GM23338 (cell line): Measurements from ENCODE around the gene GGT6.

Experiments used
- CREB1 ChIP-seq: fragments of 250-450 bp; sonication (Bioruptor Pico); IDR thresholded peaks from 2 replicates; pipeline ENCODE4 v1.5.0; 2020; ENCODE audit warnings: low read depth, mild to moderate bottlenecking, moderate library complexity
- CTCF ChIP-seq, 2 experiments: fragments of 200-600 bp in 1 of 2; sonication (generic) in 1 of 2; conservative IDR thresholded peaks; 2 replicates each; pipeline versions ENCODE4 v1.5.1 to v1.6.1; 2016 to 2017; ENCODE audit warnings: antibody characterized with exemption in 2 of 2, low read depth in 2 of 2, mild to moderate bottlenecking in 2 of 2, moderate library complexity in 1 of 2
- EZH2 ChIP-seq: fragments of 200-600 bp; sonication (generic); IDR thresholded peaks from one replicate; pipeline ENCODE4 v1.8.0; 2017; ENCODE audit warnings: antibody characterized with exemption, mild to moderate bottlenecking, low read depth; ENCODE audit not compliant: unreplicated experiment
- EZH2phosphoT487 ChIP-seq: fragments of 200-600 bp; sonication (generic); IDR thresholded peaks from one replicate; pipeline ENCODE4 v1.8.1; 2018; ENCODE audit warnings: antibody characterized with exemption; ENCODE audit not compliant: unreplicated experiment
- JUNB ChIP-seq: IDR thresholded peaks from one replicate; pipeline ENCODE4 v1.6.1; 2016; ENCODE audit warnings: antibody characterized with exemption; ENCODE audit not compliant: unreplicated experiment
- POLR2AphosphoS5 ChIP-seq: IDR thresholded peaks from 2 replicates; pipeline ENCODE4 v1.6.1; 2016; ENCODE audit warnings: antibody characterized with exemption, low read depth
- REST ChIP-seq: IDR thresholded peaks from one replicate; pipeline ENCODE4 v1.6.1; 2018; ENCODE audit warnings: antibody characterized with exemption; ENCODE audit not compliant: unreplicated experiment

GRCh38 chr17:4554997-4555799, 5.2 kb downstream of the GGT6 start, which contains the start of gene MYBBP1A:
- peak in 1 of 2 experiments; percentile 34; a peak in 1 of 4 replicates for TF ChIP-seq CTCF (conservative IDR thresholded peaks at IDR 0.05; ENCODE audit: low read depth in 2 of 2)
- no peak for TF ChIP-seq EZH2
- TF ChIP-seq POLR2AphosphoS5: peak; percentile 85
- TF ChIP-seq JUNB: no peak
- TF ChIP-seq EZH2phosphoT487: no peak
- TF ChIP-seq CREB1 (CRISPR knock-in tag): no peak
- no peak for TF ChIP-seq REST
